ENCODE results near the gene COA7.

GRCh38 chr1:52680353-52680752, 17.8 kb downstream of the COA7 start:
- no peak for TF ChIP-seq CTCF (IDR thresholded peaks at IDR 0.05)
- TF ChIP-seq POLR2A (IDR thresholded peaks at IDR 0.05) = no peak

Data from testis (tissue), 2 donors.